ENCODE measurements around the gene PIP4P1.

PIP4P1 gene

DNA sequence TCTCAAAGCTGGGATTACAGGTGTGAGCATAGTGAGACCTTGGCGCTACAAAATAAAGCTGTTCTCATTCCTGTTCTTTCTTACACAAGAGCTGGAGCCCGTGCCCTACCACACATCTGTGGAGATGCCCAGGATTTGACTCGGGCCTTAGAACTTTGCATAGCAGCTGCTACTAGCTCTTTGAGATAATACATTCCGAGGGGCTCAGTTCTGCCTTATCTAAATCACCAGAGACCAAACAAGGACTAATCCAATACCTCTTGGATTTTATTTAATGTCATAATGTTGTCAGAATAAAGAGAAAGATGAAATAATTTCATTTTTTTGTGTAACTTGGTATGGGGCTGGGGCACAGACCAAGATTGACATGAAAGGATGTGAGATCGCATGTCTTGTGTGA lies 15.5 kb upstream of the PIP4P1 start:
- DNase-seq: no peak
- no peak overlapping the region for H3K56ac ChIP-seq (ENCODE audit: low read length)
- H3K4me2 ChIP-seq (ENCODE audit: low read length): no peak overlapping the region
- H3K27me3 ChIP-seq (ENCODE audit: insufficient read depth, low read length, poor library complexity): no peaks in the 10 kb centered on the region
- H2BK15ac ChIP-seq (replicated peaks; ENCODE audit: low read depth): no peak overlapping the region
- no peak overlapping the region for H2BK120ac ChIP-seq (ENCODE audit: low read depth, low read length)
- H3K4ac ChIP-seq (ENCODE audit: low read depth, low read length): no peak overlapping the region
- no peak overlapping the region for H3K18ac ChIP-seq (ENCODE audit: low read length)
- peaks cover 12% of the 10 kb centered on the region for H3K79me1 ChIP-seq (ENCODE audit: low read length)
- peaks cover 8% of the 10 kb centered on the region for H3K79me2 ChIP-seq (ENCODE audit: control insufficient read depth, insufficient read depth, low read length)
- no peak overlapping the region for H3K27ac ChIP-seq (ENCODE audit: low read depth, low read length)
- no peak overlapping the region for H3K4me3 ChIP-seq (ENCODE audit: low read length)
- H2AK5ac ChIP-seq (ENCODE audit: low read length): no peak overlapping the region
- H4K5ac ChIP-seq (ENCODE audit: low read length): no peak overlapping the region
- H3K9ac ChIP-seq (ENCODE audit: low read length): no peak overlapping the region
- no peak overlapping the region for H2BK5ac ChIP-seq (ENCODE audit: low read length)
- H3K23ac ChIP-seq (ENCODE audit: low read length): no peak overlapping the region
- peaks cover 22% of the 10 kb centered on the region for H3K36me3 ChIP-seq (ENCODE audit: control insufficient read depth, insufficient read depth, low read length)
- H4K8ac ChIP-seq (ENCODE audit: low read depth, low read length): no peak overlapping the region
- peaks cover under 1% of the 10 kb centered on the region for H3K4me1 ChIP-seq (ENCODE audit: control insufficient read depth, low read depth, low read length)
- WGBS (ENCODE audit: extremely low coverage, insufficient coverage, low lambda C conversion rate): no CpG with 5 or more reads among the region's 5 CpGs

DNA sequence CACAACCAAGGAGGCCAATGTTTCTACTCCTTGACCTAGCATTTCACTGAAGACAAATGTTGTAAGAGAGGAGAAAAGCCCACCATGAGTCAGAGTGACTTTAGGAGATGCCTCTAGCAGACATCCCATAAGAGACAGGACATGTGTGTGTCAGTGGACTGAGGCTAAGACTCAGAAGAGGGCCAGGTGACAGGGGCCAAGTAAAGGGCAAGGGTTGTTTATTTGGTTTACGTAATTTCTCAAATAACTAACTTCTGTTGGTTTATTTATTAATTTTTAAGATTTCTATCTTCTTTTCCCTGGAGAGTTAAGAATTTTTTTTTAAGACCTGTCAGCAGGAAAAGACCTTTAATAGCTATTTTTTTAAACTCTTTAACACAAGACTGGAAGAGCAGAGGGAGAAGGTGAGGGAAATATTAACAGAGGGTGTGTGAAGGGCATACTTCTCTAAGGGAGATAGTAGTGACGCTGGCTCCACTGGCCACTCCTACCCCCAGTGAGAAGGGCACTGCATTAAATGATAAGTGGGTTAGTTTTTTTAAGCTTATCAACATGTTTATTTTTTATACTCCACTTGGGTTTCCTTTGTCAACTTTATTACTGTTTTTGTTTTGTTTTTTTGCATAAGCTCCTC lies 11.4 kb upstream of the PIP4P1 start:
- Histone ChIP-seq H2BK5ac (ENCODE audit: low read length) (no peak overlapping the region), H4K8ac (ENCODE audit: low read depth, low read length) (no peak overlapping the region), H2BK120ac (ENCODE audit: low read depth, low read length) (no peak overlapping the region), H3K18ac (ENCODE audit: low read length) (no peak overlapping the region), H3K4ac (ENCODE audit: low read depth, low read length) (no peak overlapping the region), H3K36me3 (ENCODE audit: control insufficient read depth, insufficient read depth, low read length) (peaks cover 22% of the 10 kb centered on the region), H3K56ac (ENCODE audit: low read length) (no peak overlapping the region), H2AK5ac (ENCODE audit: low read length) (no peak overlapping the region), H3K4me2 (ENCODE audit: low read length) (no peak overlapping the region), H3K9ac (ENCODE audit: low read length) (no peak overlapping the region), H2BK15ac (replicated peaks; ENCODE audit: low read depth) (no peak overlapping the region), H3K4me1 (ENCODE audit: control insufficient read depth, low read depth, low read length) (peaks cover 7% of the 10 kb centered on the region), H3K4me3 (ENCODE audit: low read length) (no peak overlapping the region), H3K23ac (ENCODE audit: low read length) (no peak overlapping the region), H4K5ac (ENCODE audit: low read length) (no peak overlapping the region), H3K79me2 (ENCODE audit: control insufficient read depth, insufficient read depth, low read length) (peaks cover 32% of the 10 kb centered on the region), H3K27ac (ENCODE audit: low read depth, low read length) (no peak overlapping the region), H3K79me1 (ENCODE audit: low read length) (peaks cover 17% of the 10 kb centered on the region), H3K27me3 (ENCODE audit: insufficient read depth, low read length, poor library complexity) (no peaks in the 10 kb centered on the region)
- DNase-seq: no peak
- no CpG with 5 or more reads among the region's 2 CpGs for WGBS (ENCODE audit: extremely low coverage, insufficient coverage, low lambda C conversion rate)

DNA sequence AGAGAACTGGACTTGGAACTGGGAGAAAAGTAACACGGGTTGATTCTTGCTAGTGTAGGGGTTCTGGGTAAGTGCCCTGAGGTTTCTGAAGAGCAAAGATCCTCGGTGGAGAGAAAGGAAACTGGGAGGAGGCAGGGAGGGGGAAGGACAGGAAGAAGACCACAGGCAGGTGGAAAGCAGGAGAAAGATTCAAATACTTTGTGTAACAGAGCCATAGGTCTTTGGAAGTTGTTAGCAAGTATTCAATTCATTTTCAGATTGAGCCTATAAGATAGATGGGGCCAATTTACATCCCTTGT lies 9.3 kb upstream of the PIP4P1 start:
- Histone ChIP-seq H2BK120ac (ENCODE audit: low read depth, low read length) (no peak overlapping the region), H2BK15ac (replicated peaks; ENCODE audit: low read depth) (no peak overlapping the region), H3K23ac (ENCODE audit: low read length) (no peak overlapping the region), H4K8ac (ENCODE audit: low read depth, low read length) (no peak overlapping the region), H3K79me2 (ENCODE audit: control insufficient read depth, insufficient read depth, low read length) (peaks cover 32% of the 10 kb centered on the region), H3K56ac (ENCODE audit: low read length) (peak overlapping the region; percentile 89), H3K4me1 (ENCODE audit: control insufficient read depth, low read depth, low read length) (peaks cover 7% of the 10 kb centered on the region), H3K4ac (ENCODE audit: low read depth, low read length) (no peak overlapping the region), H3K4me3 (ENCODE audit: low read length) (peak overlapping the region; percentile 60), H3K27ac (ENCODE audit: low read depth, low read length) (peak overlapping the region; percentile 62), H3K4me2 (ENCODE audit: low read length) (peak overlapping the region; percentile 99), H3K18ac (ENCODE audit: low read length) (no peak overlapping the region), H2AK5ac (ENCODE audit: low read length) (peak overlapping the region; percentile 71), H3K79me1 (ENCODE audit: low read length) (peaks cover 14% of the 10 kb centered on the region), H3K27me3 (ENCODE audit: insufficient read depth, low read length, poor library complexity) (no peaks in the 10 kb centered on the region), H4K5ac (ENCODE audit: low read length) (peak overlapping the region; percentile 74), H3K36me3 (ENCODE audit: control insufficient read depth, insufficient read depth, low read length) (peaks cover 12% of the 10 kb centered on the region), H2BK5ac (ENCODE audit: low read length) (peak overlapping the region; percentile 68), H3K9ac (ENCODE audit: low read length) (peak overlapping the region; percentile 80)
- WGBS (ENCODE audit: extremely low coverage, insufficient coverage, low lambda C conversion rate): no CpG with 5 or more reads among the region's 2 CpGs
- no peak for DNase-seq

DNA sequence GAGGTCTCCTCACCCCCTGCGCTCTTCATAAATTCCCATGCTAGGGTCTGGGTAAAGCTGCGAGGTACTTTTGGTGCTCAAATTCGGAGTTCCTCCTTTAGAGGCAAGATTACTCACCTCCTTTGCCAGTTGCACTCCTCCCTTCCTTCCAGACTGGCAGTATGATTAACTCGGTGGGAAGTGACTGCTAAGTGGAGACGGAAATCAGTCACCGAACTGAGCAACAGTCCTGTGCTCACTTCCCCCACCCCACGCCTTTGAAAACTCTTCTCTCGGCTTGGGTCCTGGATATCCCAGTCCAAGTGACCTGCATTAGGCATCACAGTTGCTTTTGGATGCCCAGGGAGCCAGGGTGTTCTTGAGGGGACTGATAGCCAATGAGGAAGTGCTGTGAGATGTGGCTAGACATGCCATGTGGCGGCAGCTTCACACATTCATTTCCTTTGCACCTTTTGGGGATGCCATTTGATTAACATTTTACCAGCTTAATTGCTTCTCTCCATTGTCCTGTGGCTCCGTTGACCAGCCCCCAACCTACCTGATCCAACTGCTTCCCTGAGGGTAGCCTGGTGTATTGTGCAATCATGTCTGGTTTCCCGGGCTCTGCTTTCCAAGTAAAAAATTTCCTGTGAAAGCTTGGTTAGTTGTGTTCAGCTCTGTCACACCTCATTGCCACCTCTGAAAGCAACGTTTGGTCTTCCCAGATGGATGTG lies 8.8 kb upstream of the PIP4P1 start:
- Histone ChIP-seq H2BK120ac (ENCODE audit: low read depth, low read length) (no peak overlapping the region), H4K5ac (ENCODE audit: low read length) (peak overlapping the region; percentile 74), H2BK15ac (replicated peaks; ENCODE audit: low read depth) (no peak overlapping the region), H3K4me2 (ENCODE audit: low read length) (peak overlapping the region; percentile 99), H3K36me3 (ENCODE audit: control insufficient read depth, insufficient read depth, low read length) (peaks cover 11% of the 10 kb centered on the region), H3K4ac (ENCODE audit: low read depth, low read length) (peak overlapping the region; percentile 29), H3K79me1 (ENCODE audit: low read length) (peaks cover 14% of the 10 kb centered on the region), H3K9ac (ENCODE audit: low read length) (peak overlapping the region; percentile 80), H4K8ac (ENCODE audit: low read depth, low read length) (no peak overlapping the region), H3K23ac (ENCODE audit: low read length) (peak overlapping the region; percentile 52), H2AK5ac (ENCODE audit: low read length) (peak overlapping the region; percentile 71), H2BK5ac (ENCODE audit: low read length) (peak overlapping the region; percentile 68), H3K27me3 (ENCODE audit: insufficient read depth, low read length, poor library complexity) (no peaks in the 10 kb centered on the region), H3K56ac (ENCODE audit: low read length) (peak overlapping the region; percentile 89), H3K79me2 (ENCODE audit: control insufficient read depth, insufficient read depth, low read length) (peaks cover 32% of the 10 kb centered on the region), H3K4me1 (ENCODE audit: control insufficient read depth, low read depth, low read length) (peaks cover 7% of the 10 kb centered on the region), H3K18ac (ENCODE audit: low read length) (no peak overlapping the region), H3K27ac (ENCODE audit: low read depth, low read length) (peak overlapping the region; percentile 62), H3K4me3 (ENCODE audit: low read length) (peak overlapping the region; percentile 60)
- WGBS (ENCODE audit: extremely low coverage, insufficient coverage, low lambda C conversion rate): no CpG with 5 or more reads among the region's 12 CpGs
- DNase-seq: peak; percentile 88

DNA sequence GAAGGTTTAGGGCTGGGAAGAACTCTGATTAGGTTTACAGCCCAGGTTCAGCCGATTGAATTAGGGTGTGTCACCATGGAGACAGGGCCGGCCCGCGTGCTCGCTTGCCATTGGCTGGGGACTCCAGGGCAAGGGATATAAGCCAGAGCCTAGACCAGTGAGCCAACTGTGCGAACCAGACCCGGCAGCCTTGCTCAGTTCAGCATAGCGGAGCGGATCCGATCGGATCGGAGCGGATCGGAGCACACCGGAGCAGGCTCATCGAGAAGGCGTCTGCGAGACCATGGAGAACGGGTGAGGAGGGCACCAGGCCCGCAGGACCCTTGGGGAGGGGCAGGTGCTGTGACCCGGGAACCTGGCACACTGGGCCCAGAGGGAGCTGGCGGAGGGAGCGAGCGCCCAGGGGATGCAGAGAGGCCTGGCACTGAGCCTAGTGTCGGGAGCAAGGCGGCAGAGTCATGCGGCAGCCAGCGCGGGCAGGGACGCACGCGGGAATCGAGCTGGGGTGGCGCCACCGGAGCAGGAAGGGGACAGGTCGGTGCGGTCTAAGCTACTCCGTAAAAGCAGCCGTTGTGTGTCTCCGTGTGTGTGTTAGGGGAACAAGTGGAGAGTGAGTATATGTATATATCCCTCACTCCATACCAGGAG lies 8.1 kb upstream of the PIP4P1 start, which contains the start of gene PNP:
TSS of gene PNP (plus strand) at position 165 of the 648 bp plus-strand sequence. CDS start at position 284, 119 bp downstream.
- Histone ChIP-seq H3K79me2 (ENCODE audit: control insufficient read depth, insufficient read depth, low read length) (peaks cover 32% of the 10 kb centered on the region), H2BK15ac (replicated peaks; ENCODE audit: low read depth) (no peak within 1 kb of the TSS), H3K18ac (ENCODE audit: low read length) (no peak within 1 kb of the TSS), H3K79me1 (ENCODE audit: low read length) (peaks cover 13% of the 10 kb centered on the region), H3K4me1 (ENCODE audit: control insufficient read depth, low read depth, low read length) (peaks cover 7% of the 10 kb centered on the region), H3K4ac (ENCODE audit: low read depth, low read length) (peak within 1 kb of the TSS; percentile 29), H3K56ac (ENCODE audit: low read length) (peak within 1 kb of the TSS; percentile 89), H2BK5ac (ENCODE audit: low read length) (peak within 1 kb of the TSS; percentile 29), H2AK5ac (ENCODE audit: low read length) (no peak within 1 kb of the TSS), H3K27me3 (ENCODE audit: insufficient read depth, low read length, poor library complexity) (no peaks in the 10 kb centered on the region), H3K4me2 (ENCODE audit: low read length) (peak within 1 kb of the TSS; percentile 99), H3K23ac (ENCODE audit: low read length) (peak within 1 kb of the TSS; percentile 52), H3K4me3 (ENCODE audit: low read length) (peak within 1 kb of the TSS; percentile 60), H3K9ac (ENCODE audit: low read length) (peak within 1 kb of the TSS; percentile 80), H2BK120ac (ENCODE audit: low read depth, low read length) (no peak within 1 kb of the TSS), H4K8ac (ENCODE audit: low read depth, low read length) (no peak within 1 kb of the TSS), H4K5ac (ENCODE audit: low read length) (no peak within 1 kb of the TSS), H3K36me3 (ENCODE audit: control insufficient read depth, insufficient read depth, low read length) (peaks cover 6% of the 10 kb centered on the region), H3K27ac (ENCODE audit: low read depth, low read length) (peak within 1 kb of the TSS; percentile 62)
- peak; percentile 97 for DNase-seq
- no CpG with 5 or more reads among the region's 40 CpGs for WGBS (ENCODE audit: extremely low coverage, insufficient coverage, low lambda C conversion rate)

Data from mesendoderm (in vitro differentiated cells).